OCI-LY7 (cell line): ENCODE measurements around the gene CCDC9. TPM values are rescaled to one million over a fixed set of nuclear protein-coding genes. Genes with fewer than 3 reads are reported as not detected.

Source experiments
- BruUV-seq: library from RNA; stranded (reverse); fragments of 400-500 nt; replicated peaks from 2 replicates; lab custom pipeline; 2021; lab: Mats Ljungman, UMichigan
- CTCF ChIA-PET: fragments of 300-600 bp; sonication (Branson Sonifier 250); formaldehyde crosslinking; loops from one replicate; lab custom pipeline; 2022; ENCODE audit warnings: antibody characterized with exemption; ENCODE audit not compliant: unreplicated experiment; lab: Charles Lee
- POLR2A ChIA-PET: fragments of 300-600 bp; sonication (Branson Sonifier 250); formaldehyde crosslinking; loops from one replicate; lab custom pipeline; 2022; ENCODE audit warnings: antibody characterized with exemption; lab: Charles Lee
- DNase-seq: peaks from one replicate; pipeline ENCODE4 v3.0.0-alpha.2; 2015; ENCODE audit warnings: low spot score
- H2AFZ ChIP-seq: fragments of 200-600 bp; sonication (generic), shearing (Covaris generic); 2 replicates; pipeline ENCODE4 v1.6.1; 2014; ENCODE audit warnings: mild to moderate bottlenecking, antibody characterized with exemption, low read length, moderate library complexity
- H3K27ac ChIP-seq: fragments of 200-600 bp; sonication (generic); 2 replicates; pipeline ENCODE4 v1.5.1; 2014; ENCODE audit warnings: mixed run types, low read depth, mild to moderate bottlenecking, moderate library complexity, low read length, inconsistent platforms; ENCODE audit not compliant: poor library complexity, severe bottlenecking
- H3K36me3 ChIP-seq: fragments of 200-600 bp; sonication (generic); 2 replicates; pipeline ENCODE4 v1.6.1; 2014; ENCODE audit warnings: mild to moderate bottlenecking, antibody characterized with exemption, low read length, moderate library complexity, mixed read lengths; ENCODE audit not compliant: insufficient read depth
- H3K4me1 ChIP-seq: fragments of 200-600 bp; sonication (generic); 2 replicates; pipeline ENCODE4 v1.5.1; 2014; ENCODE audit warnings: mild to moderate bottlenecking, low read length; ENCODE audit not compliant: insufficient read depth, poor library complexity, severe bottlenecking
- H3K4me2 ChIP-seq: fragments of 200-600 bp; sonication (generic); 2 replicates; pipeline ENCODE4 v1.6.1; 2014; ENCODE audit warnings: mild to moderate bottlenecking, low read length
- H3K4me3 ChIP-seq: fragments of 200-600 bp; sonication (generic); 2 replicates; pipeline ENCODE4 v1.5.1; 2014; ENCODE audit warnings: mild to moderate bottlenecking, low read depth, low read length; ENCODE audit not compliant: poor library complexity, severe bottlenecking
- H3K79me2 ChIP-seq: fragments of 200-600 bp; sonication (generic); 2 replicates; pipeline ENCODE4 v1.6.1; 2016; ENCODE audit warnings: low read depth, mild to moderate bottlenecking, low read length, moderate library complexity, mixed read lengths; ENCODE audit not compliant: insufficient read depth
- H3K9me2 ChIP-seq: fragments of 200-600 bp; sonication (generic); 2 replicates; pipeline ENCODE4 v1.6.1; 2016; ENCODE audit warnings: mild to moderate bottlenecking, low read length, mixed read lengths; ENCODE audit not compliant: insufficient read depth
- H3K9me3 ChIP-seq: fragments of 200-600 bp; sonication (generic); 2 replicates; pipeline ENCODE4 v1.6.1; 2014; ENCODE audit warnings: mild to moderate bottlenecking, mixed run types, low read length, mixed read lengths
- H4K20me1 ChIP-seq: fragments of 200-600 bp; sonication (generic); 2 replicates; pipeline ENCODE4 v1.6.1; 2014; ENCODE audit warnings: mild to moderate bottlenecking, antibody characterized with exemption, low read length, moderate library complexity, mixed read lengths; ENCODE audit not compliant: insufficient read depth
- CTCF ChIP-seq: fragments of 200-600 bp; sonication (generic); conservative IDR thresholded peaks from 2 replicates; pipeline ENCODE4 v1.5.1; 2014; ENCODE audit warnings: mild to moderate bottlenecking, antibody characterized with exemption, low read length, moderate library complexity, mixed read lengths
- EZH2phosphoT487 ChIP-seq: fragments of 200-600 bp; sonication (generic); IDR thresholded peaks from 2 replicates; pipeline ENCODE4 v1.6.1; 2018; ENCODE audit warnings: low read depth, borderline replicate concordance, mild to moderate bottlenecking, mixed run types, antibody characterized with exemption, low read length, moderate library complexity, mixed read lengths
- intact Hi-C: fragments of 100-400 bp; cut with micrococcal nuclease; formaldehyde crosslinking; loops from one replicate; pipeline ENCODE4 v1.10.0; 2022; ENCODE audit not compliant: unreplicated experiment
- total RNA-seq, 2 experiments: library from RNA; depleted of rRNA in 1 of 2; stranded (reverse); fragments of >200 nt in 1 of 2; shearing (Covaris generic) in 1 of 2; gene quantifications; 2 replicates each; pipeline ENCODE4 v1.2.3, GENCODE V29; 2014 to 2022

The CCDC9 gene
- total RNA-seq, 2 experiments from 2014 or later: 7.9 to 19.7 TPM

DNA sequence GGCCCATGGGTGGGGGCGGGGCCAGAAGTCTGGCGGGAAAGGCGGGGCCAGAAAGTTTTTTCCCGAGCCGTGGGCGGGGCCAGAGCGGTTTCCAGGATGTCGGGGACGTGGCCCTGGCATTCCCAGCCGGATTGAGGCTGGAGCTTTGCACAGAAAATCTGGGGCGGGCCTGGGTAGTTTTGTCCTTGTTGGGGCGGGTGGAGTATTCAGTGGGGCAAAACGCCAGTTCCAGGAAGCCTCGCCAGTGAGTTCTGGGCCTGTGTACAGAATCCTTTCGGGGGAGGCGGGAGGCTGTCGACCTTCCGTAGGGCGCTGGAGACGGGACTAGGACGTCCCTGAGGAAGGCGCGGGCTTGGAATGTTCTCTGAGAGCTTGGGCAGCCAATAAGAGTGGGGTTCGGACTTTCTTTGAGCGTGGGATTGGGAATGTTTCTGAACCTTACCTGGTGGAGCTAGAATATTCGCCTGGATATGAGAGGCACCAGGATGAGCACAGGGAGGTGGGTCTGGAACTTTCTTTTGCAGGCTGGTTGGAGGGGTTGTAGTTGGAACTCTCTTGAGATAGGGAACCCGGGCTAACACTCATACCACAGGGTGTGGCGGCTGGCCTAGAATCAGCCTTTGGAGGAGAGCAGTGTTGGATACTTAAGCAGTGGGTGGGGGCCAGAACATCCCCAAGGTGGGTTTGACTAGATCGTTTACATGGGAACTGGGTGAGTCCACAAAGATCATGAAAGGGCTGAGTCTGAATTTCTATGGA lies 1.3 kb downstream of the CCDC9 start:
- H3K4me3 ChIP-seq: peak overlapping the region; percentile 72
- H3K9me2 ChIP-seq: no peaks in the 10 kb centered on the region
- no peak overlapping the region; the same call in 1 of the 2 replicates for H2AFZ ChIP-seq
- H3K4me2 ChIP-seq: peak overlapping the region; percentile 87
- intact Hi-C loops: loop anchor here (1.0 kb wide), 1 partner anchor 17 kb away; the partner anchor contains the start of gene INAFM1
- no peaks in the 10 kb centered on the region for H3K9me3 ChIP-seq
- H3K4me1 ChIP-seq: peaks cover 19% of the 10 kb centered on the region
- CTCF ChIA-PET: interaction anchor here (1.3 kb wide), 1 partner anchor 47 kb away, joined by 5 read pairs; no protein-coding TSS in a partner anchor
- no peaks in the 10 kb centered on the region for H4K20me1 ChIP-seq
- H3K36me3 ChIP-seq: peaks cover 41% of the 10 kb centered on the region
- peaks cover 11% of the 10 kb centered on the region; the same call in 1 of the 2 replicates for H3K79me2 ChIP-seq
- POLR2A ChIA-PET: interaction anchor here (0.5 to 1.2 kb wide), 2 partner anchors 17 to 21 kb away, joined by 4 to 6 read pairs; partner anchors contain the start of gene INAFM1
- peak overlapping the region; percentile 40 for H3K27ac ChIP-seq
- no TSS peak for BruUV-seq
- TF ChIP-seq CTCF (no peak), EZH2phosphoT487 (no peak)
- DNase-seq: no peak

GRCh38 chr19:47258434-47258833 lies 2.1 kb downstream of the CCDC9 start:
- peaks cover 11% of the 10 kb centered on the region; the same call in 1 of the 2 replicates for H3K79me2 ChIP-seq
- CTCF ChIA-PET: no interaction called here
- no peak for TF ChIP-seq CTCF
- no peak for TF ChIP-seq EZH2phosphoT487
- POLR2A ChIA-PET: no interaction called here
- DNase-seq: no peak
- no peaks in the 10 kb centered on the region for H3K9me3 ChIP-seq
- H3K4me3 ChIP-seq: no peak overlapping the region
- peaks cover 24% of the 10 kb centered on the region for H3K4me1 ChIP-seq
- no peaks in the 10 kb centered on the region for H3K9me2 ChIP-seq
- peaks cover 48% of the 10 kb centered on the region for H3K36me3 ChIP-seq
- BruUV-seq: no TSS peak
- peak overlapping the region; percentile 87; the same call in 1 of the 2 replicates for H3K4me2 ChIP-seq
- H3K27ac ChIP-seq: no peak overlapping the region
- H2AFZ ChIP-seq: no peak overlapping the region
- no peaks in the 10 kb centered on the region for H4K20me1 ChIP-seq
- intact Hi-C loops: no loop called here
